ENCODE measurements around the gene ZNRF3. TPM values are rescaled to one million over a fixed set of nuclear protein-coding genes. Genes with fewer than 3 reads are reported as not detected.

ZNRF3 gene
- polyA plus RNA-seq, 1 of the 3 experiments (the other 2 are of a cell fraction): 4.2 TPM

- Histone ChIP-seq H3K36me3 (replicated peaks in 1 of 2; ENCODE audit: control insufficient read depth in 1 of 2, insufficient read depth in 2 of 2, low read length in 1 of 2) (no peaks in the 10 kb centered on the region), H3K4me1 (ENCODE audit: control insufficient read depth in 1 of 2, insufficient read depth in 2 of 2, low read depth in 1 of 2, low read length in 1 of 2) (peaks cover 3 to 5% of the 10 kb centered on the region in 2 experiments; a peak in 1 of 4 replicates), H3K27ac (ENCODE audit: low read depth in 2 of 2, low read length in 1 of 2) (no peak overlapping the region), H2AFZ (ENCODE audit: low read depth) (no peak overlapping the region), H3K4me3 (ENCODE audit: low read depth in 2 of 2, low read length in 1 of 2) (no peak overlapping the region), H4K20me1 (ENCODE audit: insufficient read depth) (peaks cover 34% of the 10 kb centered on the region; the same call in 1 of the 2 replicates), H3K4me2 (no peak overlapping the region), H3F3A (replicated peaks; ENCODE audit: insufficient read depth) (no peaks in the 10 kb centered on the region), H3K27me3 (ENCODE audit: insufficient read depth) (no peaks in the 10 kb centered on the region), H3K9ac (no peak overlapping the region), H3K9me3 (no peaks in the 10 kb centered on the region), H3K9me2 (no peaks in the 10 kb centered on the region), H3K79me2 (ENCODE audit: insufficient read depth) (peaks cover 66% of the 10 kb centered on the region)
- no peak for TF ChIP-seq EZH2phosphoT487 (IDR thresholded peaks at IDR 0.05; ENCODE audit: borderline replicate concordance, low read depth)
- TF ChIP-seq MEF2A (IDR thresholded peaks at IDR 0.05; ENCODE audit: borderline replicate concordance, low read depth): no peak
- no peak for TF ChIP-seq MAX (IDR thresholded peaks at IDR 0.05; ENCODE audit: low read depth)
- TF ChIP-seq, protein P1, sequence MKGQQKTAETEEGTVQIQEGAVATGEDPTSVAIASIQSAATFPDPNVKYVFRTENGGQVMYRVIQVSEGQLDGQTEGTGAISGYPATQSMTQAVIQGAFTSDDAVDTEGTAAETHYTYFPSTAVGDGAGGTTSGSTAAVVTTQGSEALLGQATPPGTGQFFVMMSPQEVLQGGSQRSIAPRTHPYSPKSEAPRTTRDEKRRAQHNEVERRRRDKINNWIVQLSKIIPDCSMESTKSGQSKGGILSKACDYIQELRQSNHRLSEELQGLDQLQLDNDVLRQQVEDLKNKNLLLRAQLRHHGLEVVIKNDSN (IDR thresholded peaks at IDR 0.05; ENCODE audit: borderline replicate concordance, low read depth): no peak
- no peak for TF ChIP-seq YY1 (IDR thresholded peaks at IDR 0.05; ENCODE audit: low read depth)
- no peak for TF ChIP-seq RCOR1 (IDR thresholded peaks at IDR 0.05; ENCODE audit: low read length)
- TF ChIP-seq FOXM1 (IDR thresholded peaks at IDR 0.05; ENCODE audit: low read depth): no peak
- TF ChIP-seq USF2 (IDR thresholded peaks at IDR 0.05; ENCODE audit: borderline replicate concordance, low read depth, low read length): no peak
- TF ChIP-seq POLR2AphosphoS5 (IDR thresholded peaks at IDR 0.05; ENCODE audit: low read depth, low read length): no peak
- no peak for TF ChIP-seq RAD21 (IDR thresholded peaks at IDR 0.05; ENCODE audit: low read length)
- TF ChIP-seq, protein P2, sequence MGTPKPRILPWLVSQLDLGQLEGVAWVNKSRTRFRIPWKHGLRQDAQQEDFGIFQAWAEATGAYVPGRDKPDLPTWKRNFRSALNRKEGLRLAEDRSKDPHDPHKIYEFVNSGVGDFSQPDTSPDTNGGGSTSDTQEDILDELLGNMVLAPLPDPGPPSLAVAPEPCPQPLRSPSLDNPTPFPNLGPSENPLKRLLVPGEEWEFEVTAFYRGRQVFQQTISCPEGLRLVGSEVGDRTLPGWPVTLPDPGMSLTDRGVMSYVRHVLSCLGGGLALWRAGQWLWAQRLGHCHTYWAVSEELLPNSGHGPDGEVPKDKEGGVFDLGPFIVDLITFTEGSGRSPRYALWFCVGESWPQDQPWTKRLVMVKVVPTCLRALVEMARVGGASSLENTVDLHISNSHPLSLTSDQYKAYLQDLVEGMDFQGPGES (IDR thresholded peaks at IDR 0.05; ENCODE audit: low read depth, low read length): no peak
- TF ChIP-seq RXRA (IDR thresholded peaks at IDR 0.05; ENCODE audit: borderline replicate concordance, low read depth): no peak
- TF ChIP-seq, protein P3, sequence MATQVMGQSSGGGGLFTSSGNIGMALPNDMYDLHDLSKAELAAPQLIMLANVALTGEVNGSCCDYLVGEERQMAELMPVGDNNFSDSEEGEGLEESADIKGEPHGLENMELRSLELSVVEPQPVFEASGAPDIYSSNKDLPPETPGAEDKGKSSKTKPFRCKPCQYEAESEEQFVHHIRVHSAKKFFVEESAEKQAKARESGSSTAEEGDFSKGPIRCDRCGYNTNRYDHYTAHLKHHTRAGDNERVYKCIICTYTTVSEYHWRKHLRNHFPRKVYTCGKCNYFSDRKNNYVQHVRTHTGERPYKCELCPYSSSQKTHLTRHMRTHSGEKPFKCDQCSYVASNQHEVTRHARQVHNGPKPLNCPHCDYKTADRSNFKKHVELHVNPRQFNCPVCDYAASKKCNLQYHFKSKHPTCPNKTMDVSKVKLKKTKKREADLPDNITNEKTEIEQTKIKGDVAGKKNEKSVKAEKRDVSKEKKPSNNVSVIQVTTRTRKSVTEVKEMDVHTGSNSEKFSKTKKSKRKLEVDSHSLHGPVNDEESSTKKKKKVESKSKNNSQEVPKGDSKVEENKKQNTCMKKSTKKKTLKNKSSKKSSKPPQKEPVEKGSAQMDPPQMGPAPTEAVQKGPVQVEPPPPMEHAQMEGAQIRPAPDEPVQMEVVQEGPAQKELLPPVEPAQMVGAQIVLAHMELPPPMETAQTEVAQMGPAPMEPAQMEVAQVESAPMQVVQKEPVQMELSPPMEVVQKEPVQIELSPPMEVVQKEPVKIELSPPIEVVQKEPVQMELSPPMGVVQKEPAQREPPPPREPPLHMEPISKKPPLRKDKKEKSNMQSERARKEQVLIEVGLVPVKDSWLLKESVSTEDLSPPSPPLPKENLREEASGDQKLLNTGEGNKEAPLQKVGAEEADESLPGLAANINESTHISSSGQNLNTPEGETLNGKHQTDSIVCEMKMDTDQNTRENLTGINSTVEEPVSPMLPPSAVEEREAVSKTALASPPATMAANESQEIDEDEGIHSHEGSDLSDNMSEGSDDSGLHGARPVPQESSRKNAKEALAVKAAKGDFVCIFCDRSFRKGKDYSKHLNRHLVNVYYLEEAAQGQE (IDR thresholded peaks at IDR 0.05; ENCODE audit: low read depth, low read length): no peak
- TF ChIP-seq PBX3 (IDR thresholded peaks at IDR 0.05): no peak
- no peak for TF ChIP-seq SIN3A (IDR thresholded peaks at IDR 0.05; ENCODE audit: borderline replicate concordance, low read depth, low read length)
- TF ChIP-seq GATA2 (CRISPR knock-in tag; IDR thresholded peaks at IDR 0.05): no peak
- DNase-seq: no peak
- ChIA-PET CTCF (interaction anchor here (0.6 kb wide), 1 partner anchor 340 kb away, joined by 3 read pairs; no protein-coding TSS in a partner anchor), POLR2A (no interaction called here)
- WGBS (ENCODE audit: low lambda C conversion rate): 87% methylated on average over 2 of the region's 4 CpGs
Observed at GRCh38 chr22:28911304-28911690, 27.9 kb downstream of the ZNRF3 start.

Data from SK-N-SH (cell line).